ENCODE results near the gene CAPN14.

The CAPN14 gene

GRCh38 chr2:31217465-31218200, at the start of gene CAPN14:
TSS of gene CAPN14 (minus strand) at chr2:31217515. CDS start at chr2:31205447, 12,068 bp downstream.
- DNase-seq (ENCODE audit: insufficient read length, low spot score) (no peak), FAIRE-seq (no peak)

- no peak for FAIRE-seq
Observed at GRCh38 chr2:31266804-31267203, 49.5 kb upstream of the CAPN14 start.

GRCh38 chr2:31265234-31265633, 47.9 kb upstream of the CAPN14 start:
- FAIRE-seq (no peak), DNase-seq (ENCODE audit: insufficient read length, low spot score) (no peak)

More at GRCh38 chr2:31266804-31267203, 49.5 kb upstream of the CAPN14 start:
- DNase-seq (ENCODE audit: insufficient read length, low spot score): no peak

- FAIRE-seq (peak; percentile 51), DNase-seq (ENCODE audit: insufficient read length, low spot score) (no peak)
Observed at GRCh38 chr2:31263636-31264190, 46.4 kb upstream of the CAPN14 start.

GRCh38 chr2:31260870-31261269, 43.6 kb upstream of the CAPN14 start:
- FAIRE-seq: no peak
- DNase-seq (ENCODE audit: insufficient read length, low spot score): no peak

- no peak for DNase-seq (ENCODE audit: insufficient read length, low spot score)
- no peak for FAIRE-seq
Observed at GRCh38 chr2:31259075-31259474, 41.8 kb upstream of the CAPN14 start.

- FAIRE-seq (no peak), DNase-seq (ENCODE audit: insufficient read length, low spot score) (no peak)
Observed at GRCh38 chr2:31258351-31258750, 41.0 kb upstream of the CAPN14 start.

GRCh38 chr2:31256611-31257382, 39.5 kb upstream of the CAPN14 start:
- DNase-seq (ENCODE audit: insufficient read length, low spot score) (no peak), FAIRE-seq (no peak)

GRCh38 chr2:31255911-31256571, 38.7 kb upstream of the CAPN14 start:
- FAIRE-seq: no peak
- no peak for DNase-seq (ENCODE audit: insufficient read length, low spot score)

- DNase-seq (ENCODE audit: insufficient read length, low spot score): no peak
- FAIRE-seq: no peak
Observed at GRCh38 chr2:31254237-31255203, 37.2 kb upstream of the CAPN14 start.

- DNase-seq (ENCODE audit: insufficient read length, low spot score): no peak
- FAIRE-seq: no peak
Observed at GRCh38 chr2:31253356-31254131, 36.2 kb upstream of the CAPN14 start.

- FAIRE-seq: no peak
- no peak for DNase-seq (ENCODE audit: insufficient read length, low spot score)
Observed at GRCh38 chr2:31251851-31252250, 34.5 kb upstream of the CAPN14 start.

- no peak for FAIRE-seq
- DNase-seq (ENCODE audit: insufficient read length, low spot score): no peak
Observed at GRCh38 chr2:31251018-31251417, 33.7 kb upstream of the CAPN14 start.

- DNase-seq (ENCODE audit: insufficient read length, low spot score) (no peak), FAIRE-seq (no peak)
Observed at GRCh38 chr2:31249009-31249690, 31.8 kb upstream of the CAPN14 start.

GRCh38 chr2:31248139-31248538, 30.8 kb upstream of the CAPN14 start:
- FAIRE-seq (no peak), DNase-seq (ENCODE audit: insufficient read length, low spot score) (no peak)

- no peak for DNase-seq (ENCODE audit: insufficient read length, low spot score)
- peak; percentile 80 for FAIRE-seq
Observed at GRCh38 chr2:31247711-31248110, 30.4 kb upstream of the CAPN14 start.

GRCh38 chr2:31246184-31246852, 29.0 kb upstream of the CAPN14 start:
- no peak for DNase-seq (ENCODE audit: insufficient read length, low spot score)
- FAIRE-seq: no peak

GRCh38 chr2:31244101-31244500, 26.8 kb upstream of the CAPN14 start:
- DNase-seq (ENCODE audit: insufficient read length, low spot score) (no peak), FAIRE-seq (no peak)
